ENCODE results near the gene PMPCA.

DNA sequence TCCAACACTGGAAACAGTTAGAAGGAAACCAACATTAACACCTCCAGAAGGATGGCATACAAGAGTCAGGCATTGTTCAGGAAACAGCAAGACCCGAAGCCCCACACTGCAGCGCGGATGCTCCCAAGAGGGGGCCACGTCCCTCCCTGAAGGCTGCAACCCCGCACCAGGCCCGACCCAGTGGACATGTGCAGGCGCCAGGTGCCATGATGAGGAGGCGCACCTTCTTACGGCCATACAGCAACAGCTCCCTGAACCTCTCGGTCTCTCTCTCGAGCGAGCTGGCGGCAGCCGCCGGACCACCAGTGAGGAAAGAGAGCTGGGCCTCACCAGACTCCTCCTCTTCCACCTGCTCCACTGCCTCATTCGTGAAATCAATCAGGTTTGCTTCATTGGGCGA is 52.2 kb downstream of the PMPCA start:
- TF ChIP-seq CTCF (IDR thresholded peaks at IDR 0.05) (no peak), POLR2A (IDR thresholded peaks at IDR 0.05) (no peak)
